K562 (cell line): ENCODE data around the gene COL8A2.
A peak's percentile ranks its signal among the peaks of the same experiment; 100 is the strongest.

Experiments
- CC2D1A ChIP-seq: fragments of 450-650 bp; IDR thresholded peaks from 2 replicates; pipeline ENCODE4 v1.6.1; 2017; ENCODE audit warnings: mild to moderate bottlenecking
- MEF2A ChIP-seq: IDR thresholded peaks from 2 replicates; pipeline ENCODE4 v1.6.1; 2011; ENCODE audit warnings: low read depth, mild to moderate bottlenecking, low read length, moderate library complexity; ENCODE audit not compliant: control insufficient read depth
- NFYB ChIP-seq: IDR thresholded peaks from 2 replicates; pipeline ENCODE4 v1.6.1; 2011; ENCODE audit warnings: mild to moderate bottlenecking, moderate library complexity; ENCODE audit not compliant: insufficient read length; ENCODE audit errors: extremely low read depth
- RCOR1 ChIP-seq, 2 experiments: IDR thresholded peaks; 2 replicates each; pipeline ENCODE4 v1.6.1; 2012; ENCODE audit warnings: low read depth in 2 of 2, low read length in 2 of 2, borderline replicate concordance in 1 of 2, improper control_type of control experiment in 1 of 2
- SNRNP70 ChIP-seq: fragments of 200-400 bp; formaldehyde crosslinking; optimal IDR thresholded peaks from 2 replicates; pipeline ENCODE3; 2017; ENCODE audit warnings: low read depth, low read length

DNA sequence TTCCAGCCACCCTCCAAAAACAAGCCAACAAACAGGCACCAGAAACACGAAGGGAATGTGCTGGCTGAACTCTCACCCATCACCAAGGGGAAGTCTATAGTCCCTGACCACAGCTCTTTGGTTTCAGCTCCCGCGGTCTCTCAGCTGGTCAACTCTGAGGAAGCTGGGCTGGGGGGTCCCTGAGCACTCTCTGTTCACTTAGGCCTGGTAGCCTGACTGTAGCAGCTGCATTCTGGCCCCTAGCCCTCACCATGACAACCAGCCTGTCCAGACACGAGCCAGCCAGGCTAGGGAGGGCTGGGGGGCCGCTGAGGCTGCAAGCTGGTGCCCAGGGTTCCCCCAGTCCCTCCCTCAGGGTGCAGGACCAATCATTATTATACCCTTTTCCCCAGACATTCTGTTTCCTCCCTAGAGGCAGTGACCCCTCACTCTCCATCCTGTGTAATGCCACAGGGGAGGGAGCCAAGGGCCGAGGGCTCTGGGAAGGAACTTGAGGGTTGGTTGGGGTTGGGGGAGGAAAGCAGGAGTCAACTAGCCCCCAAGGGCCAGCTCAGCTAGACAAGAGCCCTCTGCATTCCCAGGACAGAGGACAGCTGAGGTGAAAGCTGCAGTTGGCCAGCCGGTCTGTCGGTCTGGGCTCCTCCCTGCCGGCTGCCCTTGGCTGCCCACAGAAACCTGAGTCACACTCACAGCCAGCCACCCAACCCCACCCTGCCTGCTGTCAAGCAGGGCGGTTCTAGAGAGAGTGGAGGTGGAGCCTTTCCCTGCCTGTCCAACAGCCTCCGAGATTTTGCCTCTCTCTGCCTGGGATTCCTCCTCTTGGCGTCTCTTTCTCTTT is 25.5 kb upstream of the COL8A2 start:
- TF ChIP-seq CC2D1A (no peak), MEF2A (no peak), SNRNP70 (no peak), NFYB (peak; percentile 18), RCOR1 (IDR thresholded peaks at IDR 0.05; ENCODE audit: borderline replicate concordance in 1 of 2, low read depth in 2 of 2, low read length in 2 of 2) (peak in 1 of 2 experiments; percentile 81; a peak in 2 of 4 replicates)
